HepG2 (cell line): Measurements from ENCODE around the gene PLEKHB2. TPM values are rescaled to one million over a fixed set of nuclear protein-coding genes. Genes with fewer than 3 reads are reported as not detected.
A peak's percentile ranks its signal among the peaks of the same experiment; 100 is the strongest.

ENCODE experiments used
- ATAC-seq: fragments of 200-7000 bp; cut with Tn5 transposase; 3 replicates; pipeline ENCODE4 v1.9.1; 2020; ENCODE audit warnings: mild to moderate bottlenecking, moderate library complexity
- BruUV-seq: library from RNA; stranded (reverse); fragments of 400-500 nt; replicated peaks from 2 replicates; lab custom pipeline; 2021; lab: Mats Ljungman, UMichigan
- CTCF ChIA-PET: fragments of 300-600 bp; formaldehyde crosslinking; extraction: SDS; loops from one replicate; lab custom pipeline; 2021; ENCODE audit warnings: low total read pairs, inconsistent platforms, low intra/inter-chr PET ratio; lab: Yijun Ruan, JAX
- POLR2A ChIA-PET: fragments of 350-600 bp; sonication (Branson Sonifier 250); formaldehyde crosslinking; loops from one replicate; lab custom pipeline; 2020; ENCODE audit warnings: antibody characterized with exemption, inconsistent platforms; lab: Yijun Ruan, JAX
- DNase-seq: peaks from one replicate; pipeline ENCODE4 v3.0.0-alpha.2; 2015; ENCODE audit warnings: low spot score
- FAIRE-seq: peaks from 3 replicates; lab custom pipeline; 2011; peaks lifted over from hg19 to GRCh38; lab: Jason Lieb, UNC
- H2AFZ ChIP-seq: one replicate; pipeline ENCODE4 v1.6.1; 2011; ENCODE audit warnings: low read length, inconsistent platforms
- H3K27ac ChIP-seq: fragments of 300-600 bp; 3 replicates; pipeline ENCODE4 v1.8.0; 2011; ENCODE audit warnings: mixed run types, mild to moderate bottlenecking, mixed read lengths, low read length, inconsistent platforms; ENCODE audit not compliant: insufficient read depth; ENCODE audit errors: extremely low read length
- H3K27me3 ChIP-seq, 2 experiments: fragments of 200-600 bp in 1 of 2; 2 replicates in 1 of 2; 3 replicates in 1 of 2; pipeline versions ENCODE4 v1.6.0 to v1.8.0; 2011; ENCODE audit warnings: low read length in 2 of 2, mild to moderate bottlenecking in 2 of 2, moderate library complexity in 2 of 2, inconsistent platforms in 1 of 2; ENCODE audit not compliant: insufficient read depth in 2 of 2, control insufficient read depth in 1 of 2
- H3K36me3 ChIP-seq, 2 experiments: fragments of 200-600 bp in 1 of 2; replicated peaks in 1 of 2; 2 replicates in 1 of 2; 3 replicates in 1 of 2; pipeline versions ENCODE4 v1.5.1 to v1.8.0; 2011; ENCODE audit warnings: low read length in 2 of 2, inconsistent platforms in 1 of 2; ENCODE audit not compliant: insufficient read depth in 2 of 2, control insufficient read depth in 1 of 2
- H3K4me1 ChIP-seq: 2 replicates; pipeline ENCODE4 v1.5.1; 2012; ENCODE audit warnings: low read length, inconsistent platforms; ENCODE audit not compliant: insufficient read depth
- H3K4me2 ChIP-seq: 2 replicates; pipeline ENCODE4 v1.6.0; 2011; ENCODE audit warnings: low read depth, low read length, inconsistent platforms
- H3K4me3 ChIP-seq, 3 experiments: fragments of 200-600 bp in 1 of 3; sonication (generic), shearing (Covaris generic) in 1 of 3; replicated peaks in 1 of 3; 2 replicates each; pipeline ENCODE4 v1.5.1; 2011 to 2016; ENCODE audit warnings: low read length in 3 of 3, inconsistent platforms in 2 of 3, low read depth in 2 of 3, mild to moderate bottlenecking in 2 of 3, control low read depth in 1 of 3, mixed read lengths in 1 of 3; ENCODE audit not compliant: insufficient read depth in 1 of 3
- H3K79me2 ChIP-seq: one replicate; pipeline ENCODE4 v1.6.1; 2011; ENCODE audit warnings: low read length, inconsistent platforms; ENCODE audit not compliant: insufficient read depth
- H3K9ac ChIP-seq: 2 replicates; pipeline ENCODE4 v1.6.0; 2011; ENCODE audit warnings: mild to moderate bottlenecking, low read depth, low read length, inconsistent platforms; ENCODE audit not compliant: insufficient read depth
- H3K9me3 ChIP-seq: 2 replicates; pipeline ENCODE4 v1.5.1; 2012; ENCODE audit warnings: mild to moderate bottlenecking, low read length
- H4K20me1 ChIP-seq: 2 replicates; pipeline ENCODE4 v1.6.0; 2011; ENCODE audit warnings: inconsistent platforms, mild to moderate bottlenecking, low read length, moderate library complexity; ENCODE audit not compliant: insufficient read depth
- ATF7 ChIP-seq, 2 experiments: fragments of 450-650 bp in 1 of 2; sonication (generic) in 1 of 2; formaldehyde crosslinking in 1 of 2; IDR thresholded peaks; 2 replicates each; pipeline versions ENCODE4 v1.4.0 to v1.6.1; 2016 to 2020; ENCODE audit warnings: antibody characterized with exemption in 1 of 2, mild to moderate bottlenecking in 1 of 2, missing genetic modification reagents in 1 of 2
- EP300 ChIP-seq, 3 experiments: sonication (generic) in 1 of 3; formaldehyde crosslinking in 1 of 3; IDR thresholded peaks; 2 replicates each; pipeline versions ENCODE4 v1.5.1 to v1.6.1; 2011 to 2020; ENCODE audit warnings: low read depth in 2 of 3, low read length in 2 of 3, borderline replicate concordance in 1 of 3, improper control_type of control experiment in 1 of 3, mild to moderate bottlenecking in 1 of 3, missing genetic modification reagents in 1 of 3, moderate library complexity in 1 of 3
- HOXA5 ChIP-seq: sonication (generic); formaldehyde crosslinking; IDR thresholded peaks from 2 replicates; pipeline ENCODE4 v1.4.0; 2020; ENCODE audit warnings: missing genetic modification reagents
- IRF2 ChIP-seq: IDR thresholded peaks from 2 replicates; pipeline ENCODE4 v1.6.1; 2018; ENCODE audit warnings: missing genetic modification reagents, missing compliant biosample characterization
- KLF6 ChIP-seq: IDR thresholded peaks from 2 replicates; pipeline ENCODE4 v1.8.0; 2016; ENCODE audit warnings: missing biosample characterization, missing genetic modification reagents
- NAIF1 ChIP-seq: sonication (generic); formaldehyde crosslinking; IDR thresholded peaks from 2 replicates; pipeline ENCODE4 v1.5.0; 2020; ENCODE audit warnings: mild to moderate bottlenecking, missing genetic modification reagents, borderline replicate concordance
- RNF219 ChIP-seq: sonication (generic); formaldehyde crosslinking; IDR thresholded peaks from 2 replicates; pipeline ENCODE4 v1.5.0; 2020; ENCODE audit warnings: mild to moderate bottlenecking, missing genetic modification reagents
- SP2 ChIP-seq: sonication (generic); formaldehyde crosslinking; IDR thresholded peaks from 2 replicates; pipeline ENCODE4 v1.5.1; 2020; ENCODE audit warnings: mild to moderate bottlenecking, missing genetic modification reagents
- THAP9 ChIP-seq: sonication (generic); formaldehyde crosslinking; IDR thresholded peaks from 2 replicates; pipeline ENCODE4; 2020; ENCODE audit warnings: missing genetic modification reagents, mild to moderate bottlenecking, borderline replicate concordance
- ZNF253 ChIP-seq: sonication (generic); formaldehyde crosslinking; IDR thresholded peaks from 2 replicates; pipeline ENCODE4 v1.8.0; 2022; ENCODE audit warnings: mild to moderate bottlenecking, missing genetic modification reagents, borderline replicate concordance
- ZNF674 ChIP-seq: sonication (generic); formaldehyde crosslinking; IDR thresholded peaks from 2 replicates; pipeline ENCODE4 v1.5.0; 2020; ENCODE audit warnings: low read depth, mild to moderate bottlenecking, missing genetic modification reagents
- ZNF703 ChIP-seq: sonication (generic); formaldehyde crosslinking; IDR thresholded peaks from 2 replicates; pipeline ENCODE4 v1.5.1; 2020; ENCODE audit warnings: missing genetic modification reagents, mild to moderate bottlenecking, moderate library complexity, borderline replicate concordance
- ZNF768 ChIP-seq: sonication (generic); formaldehyde crosslinking; IDR thresholded peaks from 2 replicates; pipeline ENCODE4 v1.4.0; 2020; ENCODE audit warnings: missing genetic modification reagents
- WGBS: methylation state at CpG from one replicate; pipeline ENCODE4 v1.1.6; 2017; ENCODE audit warnings: low lambda C conversion rate; 5-methylcytosine and 5-hydroxymethylcytosine counted together
- in situ Hi-C: cut with HindIII; loops from 2 replicates; pipeline ENCODE4 v1.10.0; 2017; ENCODE audit warnings: low pct_unique_long_range_greater_than_20kb; ENCODE audit not compliant: extremely low pct_ligation_motif_present
- intact Hi-C: fragments of 100-400 bp; cut with micrococcal nuclease; formaldehyde crosslinking; loops from one replicate; pipeline ENCODE4 v1.10.0; 2022; ENCODE audit not compliant: unreplicated experiment
- polyA plus RNA-seq, 8 experiments: library from polyadenylated mRNA; depleted of rRNA in 3 of 8; stranded (reverse) in 7 of 8; unstranded in 1 of 8; fragments of >200 nt; fragmentation: Illumina TruSeq in 4 of 8; extraction: Trizol in 4 of 8; gene quantifications; 2 replicates each; pipeline versions ENCODE4 v1.2.1 to v1.2.3, GENCODE V29; 2011 to 2016; ENCODE audit warnings: low read depth in 4 of 8, missing spikeins in 1 of 8, mixed read lengths in 1 of 8; ENCODE audit not compliant: insufficient read depth in 1 of 8
- total RNA-seq, 5 experiments: library from RNA; depleted of rRNA; stranded (reverse); fragments of >200 nt; fragmentation: Illumina TruSeq; extraction: Trizol; gene quantifications; 2 replicates each; pipeline ENCODE4 v1.2.3, GENCODE V29; 2016; ENCODE audit warnings: low read depth in 1 of 5
- TF ChIP-seq, protein P1 (sequence below): sonication (generic); formaldehyde crosslinking; IDR thresholded peaks from 2 replicates; pipeline ENCODE4 v1.8.0; 2023; ENCODE audit warnings: mild to moderate bottlenecking, missing genetic modification reagents

PLEKHB2 gene
- total and polyA plus RNA-seq, 2 of the 13 experiments (the other 11 are each of a cell fraction or from before 2014, with no cell fraction given), result 73.0 to 78.9 TPM

- TF ChIP-seq THAP9 (peak; percentile 14; the same call in 1 of the 2 replicates), ATF7 (IDR thresholded peaks at IDR 0.05) (no peak), ATF7 (CRISPR knock-in tag; IDR thresholded peaks at IDR 0.05) (0 out of 2 replicates have a peak, but pooled peaks have one; percentile 18), NAIF1 (CRISPR knock-in tag) (no peak), ZNF703 (CRISPR knock-in tag) (no peak), HOXA5 (CRISPR knock-in tag) (no peak), ZNF674 (CRISPR knock-in tag) (no peak)
These were observed 48.4 kb downstream of the PLEKHB2 start (continued) for GRCh38 chr2:131153529-131153928.

- H3K9me3 ChIP-seq, result no peaks in the 10 kb centered on the region
- peak; percentile 70 for DNase-seq
- H3K27ac ChIP-seq, result no peak overlapping the region
- H3K79me2 ChIP-seq, result no peaks in the 10 kb centered on the region
- intact Hi-C loops, result loop anchor here (1.0 to 10.0 kb wide), 7 partner anchors 157 to 991 kb away; partner anchors contain the start of gene MZT2A
- ChIA-PET POLR2A (interaction anchor here (1.9 kb wide), 1 partner anchor 519 kb away, joined by 4 read pairs; no protein-coding TSS in a partner anchor), CTCF (interaction anchor here (0.7 to 1.8 kb wide), 7 partner anchors 157 to 648 kb away, joined by 3 to 14 read pairs (median 6); partner anchors contain the start of gene MZT2A)
- H2AFZ ChIP-seq, result no peak overlapping the region
- no TSS peak for BruUV-seq
- no peak overlapping the region for H3K4me3 ChIP-seq
- peak; percentile 83 for FAIRE-seq
- ATAC-seq, result peak; percentile 85
- peaks cover 33% of the 10 kb centered on the region for H3K4me1 ChIP-seq
- peaks cover 2 to 13% of the 10 kb centered on the region in 2 experiments; a peak in 4 of 5 replicates for H3K36me3 ChIP-seq
- H3K9ac ChIP-seq, result no peak overlapping the region
- peaks cover 0 to 26% of the 10 kb centered on the region in 2 experiments; a peak in 3 of 5 replicates for H3K27me3 ChIP-seq
- 17% methylated on average over 10 of the region's 10 CpGs for WGBS
- in situ Hi-C loops, result loop anchor here (25.0 kb wide), 1 partner anchor 508 kb away; no protein-coding TSS in a partner anchor
- peaks cover 7% of the 10 kb centered on the region; the same call in 1 of the 2 replicates for H4K20me1 ChIP-seq
- 0 out of 2 replicates have a peak overlapping the region, but pooled peaks have one; percentile 18 for H3K4me2 ChIP-seq
- TF ChIP-seq KLF6 (CRISPR knock-in tag), result no peak
- TF ChIP-seq IRF2, result 0 out of 2 replicates have a peak, but pooled peaks have one; percentile 26
- TF ChIP-seq RNF219, result no peak
- TF ChIP-seq, protein P1, sequence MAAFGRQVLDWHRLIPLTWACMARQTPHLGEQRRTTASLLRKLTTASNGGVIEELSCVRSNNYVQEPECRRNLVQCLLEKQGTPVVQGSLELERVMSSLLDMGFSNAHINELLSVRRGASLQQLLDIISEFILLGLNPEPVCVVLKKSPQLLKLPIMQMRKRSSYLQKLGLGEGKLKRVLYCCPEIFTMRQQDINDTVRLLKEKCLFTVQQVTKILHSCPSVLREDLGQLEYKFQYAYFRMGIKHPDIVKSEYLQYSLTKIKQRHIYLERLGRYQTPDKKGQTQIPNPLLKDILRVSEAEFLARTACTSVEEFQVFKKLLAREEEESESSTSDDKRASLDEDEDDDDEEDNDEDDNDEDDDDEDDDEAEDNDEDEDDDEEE (CRISPR knock-in tag), result no peak
- TF ChIP-seq ZNF253, result no peak
- TF ChIP-seq ZNF768 (CRISPR knock-in tag), result no peak
- TF ChIP-seq SP2 (CRISPR knock-in tag), result no peak
- no peak for TF ChIP-seq EP300 (IDR thresholded peaks at IDR 0.05; ENCODE audit: low read depth in 2 of 2, low read length in 2 of 2)
- TF ChIP-seq EP300 (CRISPR knock-in tag; IDR thresholded peaks at IDR 0.05; ENCODE audit: borderline replicate concordance), result no peak
These were observed 49.0 kb downstream of the PLEKHB2 start for GRCh38 chr2:131154071-131154531.
